Vagina (tissue), 2 donors: ENCODE measurements around the gene PRSS1.

Experiments
- POLR2A ChIP-seq, 2 donors: fragments of 450-650 bp; IDR thresholded peaks; one replicate each; pipeline ENCODE4 v1.6.1; 2017; ENCODE audit warnings: antibody characterized with exemption in 2 of 2, mild to moderate bottlenecking in 2 of 2, moderate library complexity in 2 of 2
- POLR2AphosphoS5 ChIP-seq, 2 donors: sonication (generic); formaldehyde crosslinking; IDR thresholded peaks; one replicate each; pipeline ENCODE4 v1.9.0; 2017; ENCODE audit warnings: antibody characterized with exemption in 2 of 2, mild to moderate bottlenecking in 2 of 2, low read depth in 1 of 2; ENCODE audit not compliant: insufficient read depth in 1 of 2
- TF ChIP-seq, protein P1 (sequence below), 3 experiments: fragments of 450-650 bp in 2 of 3; fragments of 200-600 bp in 1 of 3; sonication (generic) in 1 of 3; IDR thresholded peaks; one replicate each; pipeline ENCODE4 v1.5.1; 2017 to 2019; ENCODE audit warnings: antibody characterized with exemption in 3 of 3, mild to moderate bottlenecking in 2 of 3, moderate library complexity in 2 of 3

DNA sequence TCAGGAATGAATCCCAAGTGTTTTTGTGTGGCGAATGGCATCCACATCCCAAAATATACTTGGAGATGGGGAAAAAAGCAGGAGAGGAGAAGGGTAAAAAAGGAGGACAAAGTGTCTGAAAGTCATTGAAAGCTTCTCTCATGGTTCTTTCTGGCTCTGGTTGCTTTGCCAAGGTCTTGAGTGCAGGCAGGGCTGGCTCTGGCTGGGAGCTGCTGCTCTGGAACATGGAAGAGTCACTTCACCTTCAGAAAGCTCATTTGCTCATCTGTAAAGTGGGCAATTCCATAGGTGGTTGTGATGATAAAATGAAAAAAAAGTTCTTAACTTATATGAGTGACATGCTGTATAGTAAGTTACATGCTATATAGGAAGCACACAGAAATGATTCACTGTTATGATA lies 18.6 kb downstream of the PRSS1 start:
- TF ChIP-seq, protein P1, sequence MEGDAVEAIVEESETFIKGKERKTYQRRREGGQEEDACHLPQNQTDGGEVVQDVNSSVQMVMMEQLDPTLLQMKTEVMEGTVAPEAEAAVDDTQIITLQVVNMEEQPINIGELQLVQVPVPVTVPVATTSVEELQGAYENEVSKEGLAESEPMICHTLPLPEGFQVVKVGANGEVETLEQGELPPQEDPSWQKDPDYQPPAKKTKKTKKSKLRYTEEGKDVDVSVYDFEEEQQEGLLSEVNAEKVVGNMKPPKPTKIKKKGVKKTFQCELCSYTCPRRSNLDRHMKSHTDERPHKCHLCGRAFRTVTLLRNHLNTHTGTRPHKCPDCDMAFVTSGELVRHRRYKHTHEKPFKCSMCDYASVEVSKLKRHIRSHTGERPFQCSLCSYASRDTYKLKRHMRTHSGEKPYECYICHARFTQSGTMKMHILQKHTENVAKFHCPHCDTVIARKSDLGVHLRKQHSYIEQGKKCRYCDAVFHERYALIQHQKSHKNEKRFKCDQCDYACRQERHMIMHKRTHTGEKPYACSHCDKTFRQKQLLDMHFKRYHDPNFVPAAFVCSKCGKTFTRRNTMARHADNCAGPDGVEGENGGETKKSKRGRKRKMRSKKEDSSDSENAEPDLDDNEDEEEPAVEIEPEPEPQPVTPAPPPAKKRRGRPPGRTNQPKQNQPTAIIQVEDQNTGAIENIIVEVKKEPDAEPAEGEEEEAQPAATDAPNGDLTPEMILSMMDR (IDR thresholded peaks at IDR 0.05): no peak
- TF ChIP-seq POLR2AphosphoS5 (IDR thresholded peaks at IDR 0.05; ENCODE audit: insufficient read depth in 1 of 2, low read depth in 1 of 2) (no peak), POLR2A (IDR thresholded peaks at IDR 0.05) (no peak)
